Fibroblast of lung (primary cell): ENCODE data around the gene HNMT. TPM values are rescaled to one million over a fixed set of nuclear protein-coding genes. Genes with fewer than 3 reads are reported as not detected.

Experiments used
- DNase-seq, 2 donors: peaks; one replicate each; pipeline versions ENCODE4 v3.0.0 to v3.0.0-alpha.2; 2010; ENCODE audit warnings: low read depth in 2 of 2
- H2AFZ ChIP-seq: 2 replicates; pipeline ENCODE4 v1.5.1; 2012; ENCODE audit warnings: low read length, control low read depth, inconsistent platforms
- H3K27ac ChIP-seq: 2 replicates; pipeline ENCODE4 v1.5.1; 2011; ENCODE audit warnings: low read length, control low read depth; ENCODE audit not compliant: insufficient read depth
- H3K27me3 ChIP-seq: 2 replicates; pipeline ENCODE4 v1.5.1; 2011; ENCODE audit warnings: mild to moderate bottlenecking, low read length; ENCODE audit not compliant: control insufficient read depth, insufficient read depth
- H3K36me3 ChIP-seq: 2 replicates; pipeline ENCODE4 v1.5.1; 2011; ENCODE audit warnings: low read length; ENCODE audit not compliant: control insufficient read depth, insufficient read depth
- H3K4me1 ChIP-seq: 2 replicates; pipeline ENCODE4 v1.5.1; 2011; ENCODE audit warnings: low read length; ENCODE audit not compliant: control insufficient read depth, insufficient read depth; ENCODE audit errors: extremely low read depth
- H3K4me2 ChIP-seq: 2 replicates; pipeline ENCODE4 v1.5.1; 2011; ENCODE audit warnings: low read length, control low read depth; ENCODE audit not compliant: insufficient read depth; ENCODE audit errors: extremely low read depth
- H3K4me3 ChIP-seq, 4 experiments: fragments of 200-600 bp in 1 of 4; sonication (generic) in 1 of 4; replicated peaks in 1 of 4; 2 replicates each; pipeline ENCODE4 v1.5.1; 2011 to 2016; ENCODE audit warnings: low read length in 4 of 4, low read depth in 3 of 4, mild to moderate bottlenecking in 3 of 4, control low read depth in 2 of 4, inconsistent platforms in 1 of 4, mixed read lengths in 1 of 4; ENCODE audit not compliant: insufficient read depth in 1 of 4; ENCODE audit errors: control extremely low read depth in 1 of 4
- H3K79me2 ChIP-seq: 2 replicates; pipeline ENCODE4 v1.5.1; 2012; ENCODE audit warnings: mild to moderate bottlenecking, low read length, inconsistent platforms; ENCODE audit not compliant: control insufficient read depth, insufficient read depth
- H3K9ac ChIP-seq: 2 replicates; pipeline ENCODE4 v1.5.1; 2011; ENCODE audit warnings: mild to moderate bottlenecking, low read length, control low read depth; ENCODE audit not compliant: insufficient read depth
- H3K9me3 ChIP-seq: 2 replicates; pipeline ENCODE4 v1.5.1; 2012; ENCODE audit warnings: low read depth, low read length; ENCODE audit not compliant: control insufficient read depth, insufficient read depth
- H4K20me1 ChIP-seq: 2 replicates; pipeline ENCODE4 v1.5.1; 2011; ENCODE audit warnings: low read length; ENCODE audit not compliant: control insufficient read depth, insufficient read depth; ENCODE audit errors: extremely low read depth
- CTCF ChIP-seq, 2 donors: IDR thresholded peaks in 1 of 2; conservative IDR thresholded peaks in 1 of 2; 1 replicate in 1 of 2; 2 replicates in 1 of 2; pipeline ENCODE4 v1.5.1; 2011 to 2012; ENCODE audit warnings: low read length in 2 of 2, control low read depth in 1 of 2, inconsistent platforms in 1 of 2, low read depth in 1 of 2, mild to moderate bottlenecking in 1 of 2
- EZH2 ChIP-seq: IDR thresholded peaks from 2 replicates; pipeline ENCODE4 v1.5.1; 2012; ENCODE audit warnings: low read length, control low read depth, mild to moderate bottlenecking; ENCODE audit errors: missing control alignments
- polyA plus RNA-seq, 2 donors: library from polyadenylated mRNA; depleted of rRNA in 1 of 2; stranded (reverse) in 1 of 2; unstranded in 1 of 2; fragments of >200 nt; gene quantifications; 2 replicates each; pipeline ENCODE4 v1.2.1, GENCODE V29; 2011 to 2012; ENCODE audit warnings: missing spikeins in 1 of 2
- total RNA-seq: library from RNA; depleted of rRNA; stranded (reverse); fragments of >200 nt; gene quantifications from 2 replicates; pipeline ENCODE4 v1.2.1, GENCODE V29; 2014

The HNMT gene
- total and polyA plus RNA-seq, 2 donors (not counting 1 experiment from before 2014, with no cell fraction given) = 45.9 to 163 TPM

GRCh38 chr2:137924019-137924418 lies 40.3 kb upstream of the HNMT start:
- no peak overlapping the region for H3K9ac ChIP-seq
- no peaks in the 10 kb centered on the region for H3K9me3 ChIP-seq
- DNase-seq = no peak
- H3K27me3 ChIP-seq = no peaks in the 10 kb centered on the region
- H3K4me1 ChIP-seq = no peaks in the 10 kb centered on the region
- no peaks in the 10 kb centered on the region for H4K20me1 ChIP-seq
- H3K27ac ChIP-seq = no peak overlapping the region
- H3K4me2 ChIP-seq = no peak overlapping the region
- peak overlapping the region; percentile 62 for H2AFZ ChIP-seq
- no peaks in the 10 kb centered on the region for H3K79me2 ChIP-seq
- TF ChIP-seq CTCF (conservative IDR thresholded peaks at IDR 0.05 in 1 of 2, IDR thresholded peaks at IDR 0.05 in 1 of 2; ENCODE audit: low read depth in 1 of 2, low read length in 2 of 2) = no peak
- no peak for TF ChIP-seq EZH2
- H3K4me3 ChIP-seq = no peak overlapping the region
- H3K36me3 ChIP-seq = no peaks in the 10 kb centered on the region

- Histone ChIP-seq H3K27me3 (no peaks in the 10 kb centered on the region), H4K20me1 (no peaks in the 10 kb centered on the region), H2AFZ (no peak overlapping the region), H3K4me2 (no peak overlapping the region), H3K9ac (no peak overlapping the region), H3K27ac (no peak overlapping the region), H3K9me3 (no peaks in the 10 kb centered on the region), H3K4me1 (peaks cover 4% of the 10 kb centered on the region), H3K4me3 (no peak overlapping the region), H3K79me2 (no peaks in the 10 kb centered on the region), H3K36me3 (no peaks in the 10 kb centered on the region)
- peak in 1 of 2 donors; percentile 40 for DNase-seq
- TF ChIP-seq EZH2 (no peak), CTCF (conservative IDR thresholded peaks at IDR 0.05 in 1 of 2, IDR thresholded peaks at IDR 0.05 in 1 of 2; ENCODE audit: low read depth in 1 of 2, low read length in 2 of 2) (no peak)
These were observed 38.7 kb upstream of the HNMT start for GRCh38 chr2:137925599-137925998.

- no peak overlapping the region for H3K27ac ChIP-seq
- peaks cover 4% of the 10 kb centered on the region for H3K4me1 ChIP-seq
- no peaks in the 10 kb centered on the region for H3K36me3 ChIP-seq
- H3K9me3 ChIP-seq = no peaks in the 10 kb centered on the region
- no peaks in the 10 kb centered on the region for H3K27me3 ChIP-seq
- no peaks in the 10 kb centered on the region for H4K20me1 ChIP-seq
- H3K4me3 ChIP-seq = no peak overlapping the region
- TF ChIP-seq EZH2 (no peak), CTCF (conservative IDR thresholded peaks at IDR 0.05 in 1 of 2, IDR thresholded peaks at IDR 0.05 in 1 of 2; ENCODE audit: low read depth in 1 of 2, low read length in 2 of 2) (no peak)
- no peak for DNase-seq
- H2AFZ ChIP-seq = no peak overlapping the region
- H3K9ac ChIP-seq = no peak overlapping the region
- H3K4me2 ChIP-seq = no peak overlapping the region
- no peaks in the 10 kb centered on the region for H3K79me2 ChIP-seq
These were observed 36.4 kb upstream of the HNMT start for GRCh38 chr2:137927846-137928245.
